Upper lobe of right lung (tissue), 1 donor: Measurements from ENCODE around the gene BICD2. TPM values are rescaled to one million over a fixed set of nuclear protein-coding genes. Genes with fewer than 3 reads are reported as not detected.

ENCODE experiments used
- ATAC-seq: fragments of 200-7000 bp; cut with Tn5 transposase; one replicate; pipeline ENCODE4 v1.9.1; 2020; ENCODE audit warnings: mild to moderate bottlenecking, moderate library complexity
- DNase-seq: peaks from one replicate; pipeline ENCODE4 v3.0.0-alpha.2; 2020
- H3K27ac ChIP-seq: fragments of 200-600 bp; one replicate; pipeline ENCODE4 v1.8.0; 2022
- H3K27me3 ChIP-seq: fragments of 200-600 bp; one replicate; pipeline ENCODE4 v1.8.0; 2022; ENCODE audit warnings: mild to moderate bottlenecking
- H3K36me3 ChIP-seq: fragments of 200-600 bp; one replicate; pipeline ENCODE4 v1.8.0; 2022
- H3K4me1 ChIP-seq: fragments of 200-600 bp; one replicate; pipeline ENCODE4 v1.8.0; 2022
- H3K4me3 ChIP-seq: fragments of 200-600 bp; one replicate; pipeline ENCODE4 v1.8.0; 2022; ENCODE audit warnings: mild to moderate bottlenecking
- H3K9me3 ChIP-seq: fragments of 200-600 bp; one replicate; pipeline ENCODE4 v1.8.0; 2022
- CTCF ChIP-seq: fragments of 200-600 bp; IDR thresholded peaks from one replicate; pipeline ENCODE4 v1.8.0; 2022; ENCODE audit warnings: antibody characterized with exemption
- intact Hi-C: fragments of 100-400 bp; cut with DNase I; formaldehyde crosslinking; loops from one replicate; pipeline ENCODE4 v1.11.0; 2022
- total RNA-seq: library from RNA; stranded (reverse); fragmentation: NEBNext Ultra II Directional; extraction: Animal tissue kit (Norgen Biotek cat#: 25700); gene quantifications from one replicate; pipeline ENCODE4 v1.2.1, GENCODE V29; 2021
- donor health status: DM: no; HTN: yes; CAD: no; lungs with severe emphysema.

The BICD2 gene
- total RNA-seq, 1 donor from 2014 or later: 38.6 TPM

GRCh38 chr9:92668746-92669526 is 95.7 kb downstream of the BICD2 start:
- TF ChIP-seq CTCF: no peak
- H3K36me3 ChIP-seq: no peaks in the 10 kb centered on the region
- peaks cover 17% of the 10 kb centered on the region for H3K4me1 ChIP-seq
- intact Hi-C loops: no loop called here
- H3K27ac ChIP-seq: peak overlapping the region; percentile 90
- ATAC-seq (peak; percentile 33), DNase-seq (peak; percentile 76)
- no peaks in the 10 kb centered on the region for H3K9me3 ChIP-seq
- H3K4me3 ChIP-seq: peak overlapping the region; percentile 96
- H3K27me3 ChIP-seq: no peaks in the 10 kb centered on the region

- Histone ChIP-seq H3K36me3 (peaks cover 4% of the 10 kb centered on the region), H3K4me1 (peaks cover 17% of the 10 kb centered on the region), H3K4me3 (no peak overlapping the region), H3K27ac (no peak overlapping the region), H3K9me3 (no peaks in the 10 kb centered on the region), H3K27me3 (no peaks in the 10 kb centered on the region)
- intact Hi-C loops: no loop called here
- no peak for TF ChIP-seq CTCF
- ATAC-seq (no peak), DNase-seq (peak; percentile 29)
Observed at GRCh38 chr9:92666912-92667532, 97.6 kb downstream of the BICD2 start.

DNA sequence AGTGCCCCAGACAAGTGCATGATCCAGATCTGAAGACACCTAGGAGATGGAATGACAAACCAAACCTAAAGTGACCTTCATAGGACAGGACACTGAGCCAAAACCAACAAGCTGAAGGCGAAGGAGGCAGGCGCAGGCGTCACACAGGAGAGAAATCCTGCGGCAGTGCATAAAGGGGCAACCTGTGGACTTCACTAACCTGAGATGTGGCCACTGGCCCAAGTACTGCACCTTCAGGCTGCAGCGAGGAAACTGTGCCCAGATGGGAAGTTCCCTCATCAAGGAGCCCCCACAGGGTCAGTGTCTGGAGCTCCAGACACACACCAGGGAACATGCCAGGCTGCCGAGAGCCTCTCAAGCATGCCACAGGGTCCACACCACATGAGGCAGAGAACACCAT is 98.4 kb downstream of the BICD2 start:
- Histone ChIP-seq H3K36me3 (peaks cover 4% of the 10 kb centered on the region), H3K27ac (no peak overlapping the region), H3K4me1 (peaks cover 13% of the 10 kb centered on the region), H3K27me3 (no peaks in the 10 kb centered on the region), H3K9me3 (no peaks in the 10 kb centered on the region), H3K4me3 (no peak overlapping the region)
- no peak for TF ChIP-seq CTCF
- peak; percentile 42 for DNase-seq
- no peak for ATAC-seq
- intact Hi-C loops: no loop called here

- H3K27me3 ChIP-seq: no peaks in the 10 kb centered on the region
- no peak for ATAC-seq
- H3K36me3 ChIP-seq: peaks cover 4% of the 10 kb centered on the region
- H3K27ac ChIP-seq: no peak overlapping the region
- H3K9me3 ChIP-seq: no peaks in the 10 kb centered on the region
- H3K4me1 ChIP-seq: peaks cover 9% of the 10 kb centered on the region
- no peak for TF ChIP-seq CTCF
- no peak overlapping the region for H3K4me3 ChIP-seq
- DNase-seq: no peak
- intact Hi-C loops: no loop called here
Observed at GRCh38 chr9:92665836-92666235, 98.8 kb downstream of the BICD2 start.

- H3K4me3 ChIP-seq: no peak overlapping the region
- H3K27me3 ChIP-seq: no peaks in the 10 kb centered on the region
- ATAC-seq (no peak), DNase-seq (peak; percentile 48)
- no peak overlapping the region for H3K27ac ChIP-seq
- no peaks in the 10 kb centered on the region for H3K9me3 ChIP-seq
- intact Hi-C loops: no loop called here
- no peak for TF ChIP-seq CTCF
- H3K36me3 ChIP-seq: peaks cover 4% of the 10 kb centered on the region
- H3K4me1 ChIP-seq: peaks cover 7% of the 10 kb centered on the region
Observed at GRCh38 chr9:92664394-92665152, 100.1 kb downstream of the BICD2 start.
